Heart right ventricle (tissue), 16 donors: Measurements from ENCODE around the gene MINAR1. TPM values are rescaled to one million over a fixed set of nuclear protein-coding genes. Genes with fewer than 3 reads are reported as not detected.

Experiments
- ATAC-seq, 8 donors: fragments of 200-7000 bp; cut with Tn5 transposase; one replicate each; pipeline ENCODE4 v1.9.1; 2020; ENCODE audit warnings: mild to moderate bottlenecking in 8 of 8, moderate library complexity in 8 of 8, moderate number of reproducible peaks in 1 of 8
- DNase-seq, 2 donors: peaks; one replicate each; pipeline ENCODE4 v3.0.0-alpha.2; 2020
- H3K27ac ChIP-seq, 10 donors: fragments of 200-600 bp; sonication (generic) in 2 of 10; one replicate each; pipeline versions ENCODE4 v1.5.0 to v1.8.0; 2020 to 2022; ENCODE audit warnings: mild to moderate bottlenecking in 3 of 10
- H3K27me3 ChIP-seq, 7 donors: fragments of 200-600 bp; one replicate each; pipeline ENCODE4 v1.8.0; 2021 to 2022; ENCODE audit warnings: mild to moderate bottlenecking in 2 of 7
- H3K36me3 ChIP-seq, 9 donors: fragments of 200-600 bp; sonication (generic) in 1 of 9; one replicate each; pipeline versions ENCODE4 v1.5.0 to v1.8.0; 2020 to 2022; ENCODE audit warnings: mild to moderate bottlenecking in 2 of 9
- H3K4me1 ChIP-seq, 9 donors: fragments of 200-600 bp; sonication (generic) in 1 of 9; one replicate each; pipeline versions ENCODE4 v1.5.0 to v1.8.0; 2020 to 2022; ENCODE audit warnings: mild to moderate bottlenecking in 4 of 9
- H3K4me3 ChIP-seq, 10 donors: fragments of 200-600 bp; sonication (generic) in 2 of 10; one replicate each; pipeline versions ENCODE4 v1.5.0 to v1.8.0; 2020 to 2022; ENCODE audit warnings: mild to moderate bottlenecking in 7 of 10, moderate library complexity in 2 of 10
- H3K9me3 ChIP-seq, 11 donors: fragments of 200-600 bp in 10 of 11; sonication (generic) in 2 of 11; one replicate each; pipeline versions ENCODE4 v1.5.0 to v1.8.0; 2013 to 2022; ENCODE audit warnings: mild to moderate bottlenecking in 2 of 11, control low read depth in 1 of 11, moderate library complexity in 1 of 11
- CTCF ChIP-seq, 9 donors: fragments of 200-600 bp; sonication (generic) in 2 of 9; IDR thresholded peaks; one replicate each; pipeline versions ENCODE4 v1.5.0 to v1.8.0; 2021 to 2022; ENCODE audit warnings: antibody characterized with exemption in 9 of 9, mild to moderate bottlenecking in 5 of 9, moderate library complexity in 1 of 9
- WGBS, 2 donors: extraction: QIAGEN DNeasy Blood & Tissue Kit; methylation state at CpG; one replicate each; pipeline ENCODE4 v1.1.7; 2013; ENCODE audit warnings: inconsistent platforms in 1 of 2; 5-methylcytosine and 5-hydroxymethylcytosine counted together
- intact Hi-C, 10 donors: fragments of 100-400 bp; cut with DNase I; formaldehyde crosslinking; loops; one replicate each; pipeline versions ENCODE4 v1.11.1 to v1.14.2; 2022
- long read RNA-seq, 3 donors: library from polyadenylated mRNA; unstranded; transcript quantifications; one replicate each; pipeline ENCODE4 v2.0.0, GENCODE V29; 2020 to 2021
- polyA plus RNA-seq, 2 donors: library from polyadenylated mRNA; stranded (reverse); fragments of 200-250 nt; gene quantifications; one replicate each; pipeline ENCODE4 v1.2.3, GENCODE V29; 2013
- total RNA-seq, 10 donors: library from RNA; stranded (reverse); fragmentation: NEBNext Ultra II Directional in 3 of 10; extraction: Animal tissue kit (Norgen Biotek cat#: 25700) in 3 of 10; gene quantifications; one replicate each; pipeline versions ENCODE4 v1.2.1 to v1.2.4, GENCODE V29; 2021 to 2023
- donor health status: Arrhythmogenic right ventricular cardiomyopathy.
- donor health status: ischemic (EF 13 %, LVEDD 7.1; RV severe dilation, severe dysfunction).
- donor health status: healthy with polysubstance abuse.
- donor health status: DM: no; HTN: yes; CAD: no.
- donor health status: DM: no; HTN: no; CAD: no.
- donor health status: ischemic (EF 25% LVEDD 6.9; RV normal size, moderate dysfunction).
- donor health status: ischemic (EF 25% LVEDD 5.7; RV mildly dilated, moderate dysfunction).
- donor health status: healthy.
- donor health status: DM: yes; HTN: yes; CAD: no.
- donor health status: Ischemic cardiomyopathy.
- donor health status: ischemic (EF 35%, LVEDD 5.7; RV mildly dilated, moderate dysfunction).
- donor health status: nonischemic (EF 11% LVEDD 7.7; RV severe dilation, severe dysfunction).
- donor health status: DM: yes; HTN: yes; CAD: no.
- donor health status: PGD.
- donor health status: ischemic (EF 29% LVEDD 5.4; RV normal size, mild dysfunction).
- donor health status: nonischemic (EF 23%, LVEDD 6.1; RV moderate dilation, normal function).

The MINAR1 gene
- total RNA-seq (under 1 TPM; 0.04 to 0.28 (median 0.07) TPM), polyA plus RNA-seq (under 1 TPM; under 0.01 to 0.03 TPM)
- long read RNA-seq, donor 1, result 0 reads
- long read RNA-seq, donor 2, result 0 reads
- long read RNA-seq, donor 3, result 0 reads

GRCh38 chr15:79431636-79432344, at the start of gene MINAR1:
Gene MINAR1, plus strand, starts transcription at chr15:79432336. Its CDS starts 23,812 bp downstream, at chr15:79456148.
- Histone ChIP-seq H3K27ac (no peak within 1 kb of the TSS), H3K4me3 (peak within 1 kb of the TSS; percentile 10 to 53 (median 47)), H3K27me3 (peaks cover 15 to 92% (median 85%) of the 10 kb centered on the region in 7 donors), H3K9me3 (no peaks in the 10 kb centered on the region), H3K4me1 (peaks cover 0 to 17% (median 15%) of the 10 kb centered on the region in 9 donors), H3K36me3 (no peaks in the 10 kb centered on the region)
- no peak for DNase-seq
- 0 to 1% methylated on average over 66 to 84 of the region's 84 CpGs for WGBS, 2 donors
- intact Hi-C loops, result no loop called here
- ATAC-seq, result peak in 6 of 8 donors; percentile 46 to 79 (median 60)
- peak in 5 of 9 donors; percentile 6 to 37 (median 19) for TF ChIP-seq CTCF (IDR thresholded peaks at IDR 0.05)

- Histone ChIP-seq H3K4me1 (peaks cover 0 to 10% (median 0%) of the 10 kb centered on the region in 9 donors), H3K27me3 (peaks cover 0 to 6% (median 0%) of the 10 kb centered on the region in 7 donors), H3K27ac (no peak overlapping the region), H3K4me3 (no peak overlapping the region), H3K9me3 (peaks cover 0 to 6% (median 0%) of the 10 kb centered on the region in 11 donors), H3K36me3 (no peaks in the 10 kb centered on the region)
- DNase-seq (no peak), ATAC-seq (peak in 1 of 8 donors; percentile 52)
- intact Hi-C loops, result no loop called here
- no peak for TF ChIP-seq CTCF (IDR thresholded peaks at IDR 0.05)
- 43 to 72% methylated on average over 4 of the region's 4 CpGs for WGBS, 2 donors
These were observed 37.9 kb upstream of the MINAR1 start for GRCh38 chr15:79394231-79394630.

- DNase-seq (no peak), ATAC-seq (no peak)
- Histone ChIP-seq H3K4me3 (no peak overlapping the region), H3K9me3 (peaks cover 0 to 3% (median 0%) of the 10 kb centered on the region in 11 donors), H3K27me3 (peaks cover 0 to 5% (median 0%) of the 10 kb centered on the region in 7 donors), H3K4me1 (peaks cover 0 to 10% (median 0%) of the 10 kb centered on the region in 9 donors), H3K36me3 (no peaks in the 10 kb centered on the region), H3K27ac (no peak overlapping the region)
- intact Hi-C loops, result no loop called here
- no peak for TF ChIP-seq CTCF (IDR thresholded peaks at IDR 0.05)
- 74 to 76% methylated on average over 6 of the region's 6 CpGs for WGBS, 2 donors
These were observed 35.3 kb upstream of the MINAR1 start for GRCh38 chr15:79396850-79397249.

GRCh38 chr15:79397269-79397910, 34.7 kb upstream of the MINAR1 start:
- 91 to 92% methylated on average over 3 of the region's 3 CpGs for WGBS, 2 donors
- Histone ChIP-seq H3K36me3 (no peaks in the 10 kb centered on the region), H3K4me1 (peaks cover 0 to 10% (median 0%) of the 10 kb centered on the region in 9 donors), H3K4me3 (no peak overlapping the region), H3K27me3 (peaks cover 0 to 5% (median 0%) of the 10 kb centered on the region in 7 donors), H3K27ac (no peak overlapping the region), H3K9me3 (no peaks in the 10 kb centered on the region)
- no peak for TF ChIP-seq CTCF (IDR thresholded peaks at IDR 0.05)
- intact Hi-C loops, result no loop called here
- DNase-seq, result no peak
- ATAC-seq, result no peak
